ENCODE results near the gene CPVL.
A peak's percentile ranks its signal among the peaks of the same experiment; 100 is the strongest.

CPVL gene

GRCh38 chr7:29090151-29090805, 56.1 kb downstream of the CPVL start:
- peak; percentile 32 for DNase-seq

DNA sequence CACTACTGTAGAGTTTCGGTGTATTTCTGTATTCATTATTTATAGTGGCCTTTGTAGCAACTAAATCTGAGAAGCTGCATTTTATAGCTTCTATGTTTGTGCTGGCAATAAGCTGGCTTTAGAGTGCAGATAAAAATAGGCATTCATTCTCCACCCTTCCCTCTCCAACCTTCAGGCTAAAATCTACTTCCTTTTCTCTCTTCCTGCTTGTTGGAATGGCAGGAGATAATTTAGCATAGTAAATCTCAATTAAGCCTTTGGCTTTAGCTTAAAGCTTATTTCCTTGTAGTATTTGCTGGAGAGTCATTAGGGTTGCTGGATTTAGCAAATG, 58.5 kb downstream of the CPVL start:
- peak; percentile 53 for DNase-seq

DNA sequence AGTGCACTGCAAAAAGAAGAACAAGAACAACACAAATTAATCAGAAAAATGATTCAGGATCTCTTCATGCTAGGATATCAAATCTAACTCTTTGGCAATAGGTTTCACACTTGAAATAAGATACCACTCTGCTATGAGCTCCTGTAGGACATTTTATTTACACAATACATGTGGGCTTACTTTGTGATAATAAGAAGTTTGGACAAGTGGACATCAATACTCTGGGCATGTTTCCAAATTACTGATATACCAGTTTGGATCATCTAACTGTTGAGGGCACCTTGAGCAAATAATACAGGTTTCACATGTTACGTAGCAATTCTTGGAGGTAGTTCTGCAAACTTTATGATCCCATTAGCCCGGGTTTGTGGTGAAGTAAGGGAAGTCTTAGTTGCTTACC, 59.8 kb downstream of the CPVL start:
- DNase-seq = peak; percentile 91

GRCh38 chr7:29084832-29085231, 61.5 kb downstream of the CPVL start:
- no peak for DNase-seq

DNA sequence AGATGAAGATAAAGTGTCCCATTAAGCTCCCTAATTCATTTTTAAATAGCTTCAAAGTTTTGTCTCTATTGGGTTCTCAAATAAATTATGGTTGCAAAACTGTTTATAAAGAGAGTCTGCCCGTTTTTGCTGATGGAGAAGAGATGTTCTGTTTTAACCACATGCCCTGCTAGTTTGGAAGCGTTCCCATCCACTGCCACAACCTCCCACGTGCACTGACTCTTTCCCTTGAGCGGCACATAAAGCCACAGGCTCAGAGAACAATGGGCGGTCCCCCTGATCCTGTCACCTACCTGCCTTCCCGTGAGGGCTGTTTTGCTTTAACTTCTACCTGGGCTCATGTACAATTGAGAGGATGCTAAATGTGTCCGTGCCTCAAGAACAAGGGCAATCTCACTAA, 65.5 kb downstream of the CPVL start:
- DNase-seq = peak; percentile 26

- peak; percentile 87 for DNase-seq
These were observed 67.8 kb downstream of the CPVL start for GRCh38 chr7:29078311-29079260.

- DNase-seq = no peak
These were observed 68.5 kb downstream of the CPVL start for GRCh38 chr7:29077854-29078253.

DNA sequence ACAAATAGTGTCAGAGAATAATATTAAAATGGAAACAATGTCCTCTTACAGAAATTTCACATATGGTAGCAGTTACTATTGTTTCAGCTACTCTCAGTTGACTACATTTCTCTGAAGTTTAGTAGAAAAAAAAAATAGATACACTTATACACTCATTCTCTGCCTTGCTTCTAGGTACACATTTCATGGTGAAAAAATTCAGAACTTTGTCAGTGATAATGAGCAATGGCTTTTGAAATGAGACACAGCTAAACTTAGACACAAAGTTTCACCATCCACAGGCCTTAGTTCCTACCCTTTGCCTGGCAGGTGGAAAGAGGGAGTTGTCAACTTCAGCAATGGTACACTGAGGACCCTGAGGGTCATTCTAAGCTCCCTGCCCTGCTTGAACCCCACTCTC, 69.2 kb downstream of the CPVL start:
- DNase-seq = no peak

- no peak for DNase-seq
These were observed 69.7 kb downstream of the CPVL start for GRCh38 chr7:29076631-29077030.

DNA sequence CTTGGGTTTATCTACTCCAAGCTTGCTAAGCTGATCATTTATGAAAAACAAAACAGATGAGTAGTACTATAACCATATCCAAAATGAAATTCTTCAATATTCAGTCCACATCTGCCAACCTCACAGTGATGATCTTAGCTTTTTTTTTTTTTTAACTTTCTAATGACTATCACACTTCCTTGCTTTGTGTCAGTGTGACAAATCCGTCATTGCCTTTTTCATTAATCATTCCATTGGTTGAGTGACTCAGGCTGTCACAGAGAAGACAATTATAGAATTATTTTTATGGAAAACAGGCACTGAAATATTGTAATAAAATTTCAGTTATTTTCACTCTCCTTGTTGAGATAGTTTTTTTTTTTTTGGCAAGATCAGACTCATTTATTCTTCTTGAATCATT, 70.7 kb downstream of the CPVL start:
- no peak for DNase-seq

- no peak for DNase-seq
These were observed 75.0 kb downstream of the CPVL start for GRCh38 chr7:29071203-29071874.

DNA sequence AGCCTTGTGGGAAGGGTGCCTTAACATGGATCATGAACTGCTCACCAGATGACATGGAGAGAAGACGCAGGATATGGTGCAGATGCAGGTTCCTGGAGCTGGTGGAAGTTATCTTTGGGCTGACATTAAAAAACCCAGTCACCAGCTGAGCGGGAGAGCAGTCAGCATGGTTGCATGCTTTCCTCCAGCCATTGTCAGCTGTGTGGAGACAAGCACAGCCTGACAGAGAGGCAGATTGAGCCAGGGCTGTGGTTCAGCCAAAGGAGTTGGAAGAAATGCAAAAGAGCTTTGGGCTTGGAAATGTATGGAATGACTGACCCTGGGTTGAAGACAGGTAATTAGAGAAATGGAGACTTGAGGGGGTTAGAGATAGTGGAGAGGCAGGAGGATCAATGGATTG, 79.7 kb downstream of the CPVL start:
- no peak for DNase-seq

- no peak for DNase-seq
These were observed 81.0 kb downstream of the CPVL start for GRCh38 chr7:29065181-29065857.

DNA sequence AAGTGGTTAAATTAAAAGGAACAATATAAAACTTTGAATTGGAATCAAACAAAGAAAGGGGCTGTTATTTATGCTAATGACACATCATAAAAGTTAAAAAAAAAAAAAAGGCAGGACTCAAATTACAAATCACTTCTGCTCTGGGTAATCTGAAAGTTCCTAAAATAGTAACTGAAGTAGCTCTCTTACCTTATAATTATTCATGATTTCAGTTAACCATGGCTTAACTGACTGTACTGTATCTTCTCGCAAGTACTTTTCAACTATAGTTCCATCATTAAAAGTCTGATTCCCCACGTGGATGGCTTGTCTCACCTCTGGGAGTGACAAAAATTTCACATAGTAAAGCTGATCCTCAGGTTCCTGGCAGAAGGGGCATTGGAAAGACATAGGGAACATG, 82.5 kb downstream of the CPVL start:
- DNase-seq = no peak

- no peak for DNase-seq
These were observed 83.1 kb downstream of the CPVL start for GRCh38 chr7:29063236-29063635.

GRCh38 chr7:29053105-29053872, 93.0 kb downstream of the CPVL start:
- no peak for DNase-seq

DNA sequence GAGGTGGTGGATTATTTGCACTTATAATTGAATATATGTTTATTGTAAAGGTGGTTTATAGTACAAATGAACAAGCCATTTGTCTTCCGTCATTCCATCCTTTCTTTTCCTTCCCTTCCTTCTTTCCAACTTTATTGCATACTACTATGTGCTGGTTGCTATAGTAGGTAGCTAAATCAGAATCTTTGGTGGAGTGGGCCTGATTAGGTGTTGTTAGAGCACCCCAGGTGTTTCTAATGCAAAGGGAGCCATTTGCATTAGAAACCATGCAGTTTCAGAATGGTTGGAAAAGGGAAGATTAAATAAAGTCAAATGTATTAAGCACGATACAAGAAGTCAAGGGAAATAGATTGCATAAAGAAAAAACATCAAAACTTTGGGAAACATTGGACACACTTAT, 99.4 kb downstream of the CPVL start:
- no peak for DNase-seq

GRCh38 chr7:29045258-29046086, 100.9 kb downstream of the CPVL start:
- no peak for DNase-seq

GRCh38 chr7:29044554-29044953, 101.8 kb downstream of the CPVL start:
- DNase-seq = no peak

DNA sequence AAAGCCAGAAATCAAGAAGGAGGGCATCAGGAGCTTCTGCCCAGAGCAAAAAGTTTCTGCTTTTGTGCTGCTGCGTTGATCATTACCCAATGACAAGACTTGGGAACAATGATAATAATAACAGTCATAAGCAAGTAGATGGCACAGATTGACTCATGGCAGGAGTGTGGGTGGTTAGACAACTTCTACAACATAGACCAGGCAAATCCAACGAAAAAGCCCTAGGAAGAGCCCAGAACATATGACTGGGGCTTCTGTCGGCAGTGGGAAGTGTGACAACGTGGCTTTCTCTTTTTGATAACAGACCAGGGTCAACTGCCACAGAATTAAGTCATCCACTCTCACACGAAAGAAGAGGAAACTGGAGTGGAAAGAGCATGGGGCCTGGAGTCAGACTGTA, 102.8 kb downstream of the CPVL start:
- no peak for DNase-seq

- no peak for DNase-seq
These were observed 103.5 kb downstream of the CPVL start for GRCh38 chr7:29042824-29043231.

GRCh38 chr7:29041991-29042390, 104.3 kb downstream of the CPVL start:
- no peak for DNase-seq
